Islet precursor cell (in vitro differentiated cells): Measurements from ENCODE around the gene ANO6.
"Not testable (repeated sequence)": the region's sequence is repeated elsewhere in the genome, so short reads cannot be mapped to it uniquely, and the experiment has no call there.

Source experiments
- DNase-seq: peaks from one replicate; pipeline ENCODE4 v3.0.0-alpha.2; 2018

ANO6 gene

DNA sequence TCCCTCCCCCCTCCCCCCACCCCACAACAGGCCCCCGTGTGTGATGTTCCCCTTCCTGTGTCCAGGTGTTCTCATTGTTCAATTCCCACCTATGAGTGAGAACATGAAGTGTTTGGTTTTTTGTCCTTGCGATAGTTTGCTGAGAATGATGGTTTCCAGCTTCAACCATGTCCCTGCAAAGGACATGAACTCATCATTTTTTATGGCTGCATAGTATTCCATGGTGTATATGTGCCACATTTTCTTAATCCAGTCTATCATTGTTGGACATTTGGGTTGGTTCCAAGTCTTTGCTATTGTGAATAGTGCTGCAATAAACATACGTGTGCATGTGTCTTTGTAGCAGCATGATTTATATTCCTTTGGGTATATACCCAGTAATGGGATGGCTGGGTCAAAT lies 101.4 kb downstream of the ANO6 start:
- DNase-seq = not testable (repeated sequence)

DNA sequence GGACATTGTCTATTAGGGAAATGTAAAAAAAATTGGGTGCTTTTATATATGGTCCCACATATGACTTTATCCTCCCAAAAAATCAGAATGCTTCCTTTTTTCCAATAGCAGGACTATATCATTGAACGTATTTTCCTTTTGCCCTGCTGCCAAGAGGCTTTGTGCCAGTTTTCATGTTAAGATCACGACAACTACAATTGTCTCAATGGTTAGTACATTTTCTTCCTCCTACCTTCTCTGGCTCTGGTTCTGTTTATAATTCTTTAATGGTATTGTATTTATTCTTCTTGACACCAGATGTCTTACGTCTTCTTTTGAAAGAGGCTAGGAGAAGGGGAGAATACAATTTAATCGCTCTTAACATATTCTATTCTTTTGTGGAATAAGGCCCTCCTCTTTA lies 106.9 kb downstream of the ANO6 start:
- DNase-seq = no peak

DNA sequence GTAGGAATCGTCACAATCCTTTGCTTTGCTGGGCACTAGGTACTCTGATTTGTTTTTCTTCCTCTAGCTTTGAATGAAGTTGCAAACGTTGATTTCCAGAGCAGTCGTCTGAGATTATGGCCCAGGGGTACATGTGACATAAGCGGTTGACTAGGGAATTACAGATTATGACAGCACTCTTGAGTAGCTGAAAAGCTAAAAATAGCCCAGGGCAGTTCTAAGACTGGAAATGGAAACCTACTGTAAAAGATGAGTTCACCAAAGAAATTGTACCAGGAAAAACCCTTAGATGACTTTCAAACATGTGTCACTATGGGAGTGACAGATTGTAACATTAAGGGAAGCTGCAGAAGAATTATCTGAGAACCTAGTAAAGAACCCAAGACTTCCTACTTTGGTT lies 108.5 kb downstream of the ANO6 start:
- DNase-seq = no peak

DNA sequence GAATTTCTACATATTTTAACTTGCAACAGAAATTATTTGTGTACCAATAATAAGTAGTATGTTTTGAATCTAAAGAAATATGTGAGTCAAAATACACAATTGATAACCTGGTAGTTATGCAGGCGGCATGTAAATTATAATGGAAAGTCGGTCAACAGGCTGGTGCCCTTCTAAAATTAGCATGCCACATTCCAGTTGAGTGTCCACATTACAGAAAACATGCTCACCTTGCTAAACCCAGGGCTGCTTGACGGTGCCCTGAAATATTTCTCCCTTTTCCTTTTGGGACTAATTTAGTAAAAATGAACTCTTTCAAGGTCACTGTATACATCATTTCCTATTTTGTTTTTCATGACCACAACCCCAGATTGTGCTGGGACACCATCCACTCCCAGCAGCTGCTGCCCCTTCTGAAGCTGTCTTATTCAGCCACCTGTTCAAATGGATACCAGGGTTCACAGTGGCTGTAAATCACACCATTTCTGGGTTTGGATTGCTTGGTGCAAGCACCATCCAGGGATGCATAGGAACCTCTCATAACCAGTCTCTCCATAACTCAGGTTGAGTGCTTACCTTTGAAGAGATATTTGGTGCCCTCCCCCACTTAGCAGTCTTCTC lies 110.6 kb downstream of the ANO6 start:
- no peak for DNase-seq

DNA sequence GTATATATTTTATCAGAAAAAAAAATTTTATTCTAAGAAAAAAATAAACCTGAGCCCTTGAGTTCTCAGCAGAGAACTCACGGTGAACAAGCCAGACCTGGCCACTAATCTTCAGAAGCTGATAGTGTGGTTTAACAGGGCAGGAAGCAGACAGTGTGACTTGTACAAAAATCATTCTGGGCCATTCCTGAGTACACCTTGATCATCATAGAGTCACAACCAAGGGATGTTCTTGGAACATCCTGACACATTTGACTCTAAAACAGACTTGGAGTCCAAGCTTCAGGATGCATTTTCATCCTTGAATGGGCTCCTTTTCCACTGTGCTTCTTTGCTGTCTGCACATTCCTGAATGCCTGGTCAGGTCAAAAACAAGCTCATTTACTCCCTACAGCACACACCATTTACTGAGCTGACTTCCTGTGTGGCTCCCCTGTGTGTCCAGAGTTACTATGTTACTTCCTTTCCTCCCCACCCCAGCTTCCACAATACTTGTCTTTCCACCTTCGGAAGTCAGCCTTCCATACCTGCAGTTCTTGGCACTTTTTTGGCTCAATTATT lies 112.0 kb downstream of the ANO6 start:
- DNase-seq = peak; percentile 87

DNA sequence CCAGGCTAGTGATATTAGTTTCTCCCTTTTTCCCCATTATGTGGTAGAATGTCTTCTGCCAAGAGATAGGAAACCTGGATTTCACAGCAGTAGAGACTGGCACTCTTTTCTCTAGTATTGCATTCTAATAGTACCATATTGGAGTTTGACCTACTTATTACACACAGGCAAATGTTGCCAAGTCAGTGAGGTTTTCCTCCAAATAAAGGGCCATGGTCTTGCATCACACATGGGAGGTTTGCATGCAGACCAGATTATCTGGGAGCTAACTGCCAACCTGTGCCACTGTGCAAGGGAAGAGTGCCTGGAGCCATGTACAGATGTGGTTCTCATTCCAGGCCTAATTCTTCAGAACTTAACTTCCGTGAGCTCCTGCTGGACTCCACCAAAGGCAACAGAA lies 113.3 kb downstream of the ANO6 start:
- no peak for DNase-seq

DNA sequence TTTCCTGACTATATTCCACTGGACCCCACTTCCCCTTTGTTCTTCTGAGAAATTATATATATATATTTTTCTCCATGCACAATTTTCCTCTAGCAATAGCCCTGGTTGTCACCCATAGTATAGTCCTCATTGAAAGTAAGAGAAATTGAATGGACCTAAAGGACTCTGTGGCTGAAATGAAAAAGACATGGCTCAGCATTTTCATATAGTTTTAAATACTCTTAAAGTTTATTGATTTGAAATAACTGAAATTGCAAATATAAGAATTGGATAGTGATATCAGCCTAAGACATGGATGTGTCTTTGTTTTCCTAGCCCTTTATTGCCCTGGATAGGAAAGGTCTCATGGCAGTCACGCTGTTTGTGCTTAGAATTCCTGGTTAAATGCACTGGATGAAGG lies 113.8 kb downstream of the ANO6 start:
- no peak for DNase-seq

DNA sequence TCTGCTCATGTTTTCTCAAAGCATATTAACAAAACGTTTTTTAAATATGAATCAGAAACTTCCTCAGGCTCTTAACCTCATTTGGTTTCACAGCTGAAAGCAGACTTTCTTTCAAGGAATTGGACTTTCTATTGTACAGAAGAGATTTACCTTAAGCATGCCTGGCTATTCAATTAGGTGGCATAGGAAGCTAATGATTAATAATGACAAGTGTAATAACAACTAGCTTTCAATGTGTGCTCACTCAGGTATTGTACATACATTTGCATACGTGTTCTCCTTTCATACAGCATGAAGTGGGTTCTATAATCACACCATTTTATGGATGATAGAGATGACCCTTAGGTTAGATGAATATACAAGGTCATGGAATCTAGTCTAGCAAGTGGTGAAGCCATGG lies 115.7 kb downstream of the ANO6 start:
- DNase-seq = no peak

DNA sequence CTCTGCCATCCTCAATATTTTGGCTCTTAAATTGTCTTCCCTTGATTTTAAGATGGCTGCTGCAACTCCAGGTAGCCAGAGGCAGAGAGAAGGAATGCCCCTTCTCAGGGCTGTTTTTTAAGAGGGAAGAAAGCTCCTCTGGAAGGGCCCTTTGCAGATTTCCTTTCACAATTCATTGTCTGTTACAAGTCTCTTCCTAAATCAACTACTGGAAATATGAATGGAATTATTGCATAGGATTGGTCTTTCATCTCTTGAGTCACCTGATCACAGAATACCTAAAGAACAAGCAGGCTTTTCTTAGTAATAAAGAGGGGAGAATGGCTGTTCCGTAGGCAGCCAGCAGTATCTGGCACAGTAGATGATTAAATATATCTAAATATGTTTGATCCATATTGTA lies 118.5 kb downstream of the ANO6 start:
- DNase-seq = no peak

DNA sequence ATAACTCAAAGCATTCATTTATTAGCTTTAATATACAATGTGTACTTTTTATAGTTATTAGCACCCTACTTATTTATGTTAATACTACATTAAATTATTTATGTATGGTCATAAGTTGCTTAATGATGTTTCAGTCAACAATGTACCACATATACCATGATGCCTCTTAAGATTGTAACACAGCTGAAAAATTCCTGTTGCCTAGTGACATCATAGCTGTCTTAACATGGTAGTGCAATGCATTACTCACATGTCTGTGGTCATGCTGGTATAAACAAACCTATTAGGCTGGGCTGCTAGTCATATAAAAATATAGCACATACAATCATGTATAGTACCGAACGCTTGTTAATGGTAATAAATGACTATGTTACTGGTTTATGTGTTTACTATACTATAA lies 120.4 kb downstream of the ANO6 start:
- DNase-seq = no peak

DNA sequence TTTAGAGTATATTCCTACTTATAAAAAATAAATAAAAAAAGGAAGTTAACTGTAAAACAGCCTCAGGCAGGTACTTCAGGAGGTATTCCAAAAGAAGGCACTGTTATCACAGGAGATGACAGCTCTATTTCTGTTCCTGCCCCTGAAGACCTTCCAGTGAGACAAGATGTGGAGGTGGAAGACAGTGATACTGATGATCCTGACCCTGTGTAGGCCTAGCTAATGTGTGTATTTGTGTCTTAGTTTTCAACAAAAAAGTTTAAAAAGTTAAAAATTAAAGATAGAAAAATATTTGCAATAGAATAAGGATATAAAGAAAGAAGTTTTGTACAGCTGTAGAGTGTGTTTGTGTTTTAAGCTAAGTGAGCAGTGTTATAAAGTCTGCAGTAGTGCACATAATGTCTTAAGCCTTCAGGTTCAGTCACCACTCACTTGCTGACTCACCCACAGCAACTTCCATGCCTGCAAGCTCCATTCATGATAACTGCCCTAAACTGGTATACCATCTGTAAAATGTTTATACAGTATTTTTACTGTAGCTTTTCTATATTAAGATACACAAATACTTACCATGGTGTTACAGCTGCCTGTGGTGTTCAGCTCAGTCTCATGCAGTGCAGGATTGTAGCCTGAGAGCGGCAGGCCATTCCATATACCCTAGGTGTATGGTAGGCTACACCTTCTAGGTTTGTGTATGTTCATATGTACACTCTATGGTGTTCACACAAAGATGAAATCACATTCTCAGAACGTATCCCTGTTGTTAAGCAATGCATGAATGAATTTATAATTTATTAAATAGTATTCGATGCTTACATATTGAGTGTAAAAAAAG lies 121.1 kb downstream of the ANO6 start:
- DNase-seq = peak; percentile 59

DNA sequence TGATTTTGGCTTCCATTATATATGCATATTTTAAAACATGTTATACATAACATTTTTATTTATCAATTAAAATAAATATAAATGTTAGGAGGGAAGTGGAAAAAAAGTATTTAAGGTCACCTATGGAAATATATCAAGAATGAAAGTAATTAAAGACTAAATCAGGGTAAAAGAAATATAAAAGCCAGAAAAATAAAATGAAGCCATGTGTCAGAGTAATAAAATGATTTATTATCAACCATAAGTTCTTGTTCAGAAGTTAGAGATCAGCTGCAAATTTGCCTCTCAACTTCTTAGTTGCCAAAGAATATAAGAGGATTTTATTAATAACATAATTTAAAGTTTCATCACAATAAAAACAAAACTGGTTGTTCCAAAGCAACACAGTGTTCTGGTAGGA lies 121.9 kb downstream of the ANO6 start:
- no peak for DNase-seq

DNA sequence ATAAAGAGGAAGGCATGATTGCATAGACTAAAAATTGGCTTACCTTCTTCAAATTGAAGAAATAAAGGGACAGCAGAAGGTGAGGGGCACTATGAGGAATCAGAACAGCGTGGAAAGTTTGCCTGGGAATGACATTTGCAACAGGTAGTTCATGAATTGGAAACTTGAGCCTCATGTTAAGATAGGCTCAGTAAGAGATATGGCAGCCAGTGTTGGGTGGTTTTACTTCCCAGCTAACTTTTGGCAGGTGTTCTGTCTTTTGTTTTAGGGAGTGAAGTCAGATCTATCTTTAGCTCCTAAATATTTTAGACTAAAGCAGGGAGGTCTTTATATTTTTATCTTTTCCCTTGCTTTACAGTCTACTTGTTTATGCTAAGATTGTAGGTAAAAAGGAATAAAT lies 122.4 kb downstream of the ANO6 start:
- no peak for DNase-seq

DNA sequence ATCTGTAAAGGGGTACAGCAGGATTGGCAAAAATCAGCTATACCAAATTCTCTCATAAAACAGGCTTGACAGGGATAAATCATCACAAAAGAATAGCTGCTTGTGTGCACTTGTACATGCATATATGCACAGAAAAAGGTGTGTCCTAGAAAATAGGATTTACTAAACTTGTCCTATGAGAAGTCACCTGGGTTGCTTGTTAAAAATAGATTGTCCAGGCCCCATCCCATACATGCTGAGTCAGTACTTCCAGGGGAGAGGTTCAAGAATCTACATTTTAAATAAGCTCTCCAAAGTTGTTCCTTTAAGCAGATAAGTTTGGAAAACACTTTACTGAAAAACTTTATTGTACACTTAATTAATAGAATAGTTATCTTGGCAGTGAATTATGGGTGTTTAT lies 123.1 kb downstream of the ANO6 start:
- no peak for DNase-seq

DNA sequence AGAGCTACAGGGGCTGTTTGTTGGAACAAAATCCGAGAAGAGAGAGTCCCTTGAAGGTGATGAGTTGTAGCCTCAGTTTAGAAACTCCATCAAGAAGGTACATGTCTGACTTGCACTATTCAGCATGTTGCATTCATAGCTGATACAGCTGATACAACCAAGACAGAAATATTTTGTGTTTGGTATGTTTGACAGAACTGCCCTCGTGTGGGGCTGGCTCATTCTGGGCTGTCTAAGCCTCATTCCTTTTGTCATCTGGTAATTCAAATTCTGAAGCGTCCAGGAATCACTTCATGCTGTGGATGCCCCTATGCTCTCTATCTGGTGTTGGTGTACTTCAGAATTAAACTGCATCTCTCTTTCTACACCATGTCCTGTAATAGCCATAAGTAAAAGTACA lies 126.3 kb downstream of the ANO6 start:
- no peak for DNase-seq

DNA sequence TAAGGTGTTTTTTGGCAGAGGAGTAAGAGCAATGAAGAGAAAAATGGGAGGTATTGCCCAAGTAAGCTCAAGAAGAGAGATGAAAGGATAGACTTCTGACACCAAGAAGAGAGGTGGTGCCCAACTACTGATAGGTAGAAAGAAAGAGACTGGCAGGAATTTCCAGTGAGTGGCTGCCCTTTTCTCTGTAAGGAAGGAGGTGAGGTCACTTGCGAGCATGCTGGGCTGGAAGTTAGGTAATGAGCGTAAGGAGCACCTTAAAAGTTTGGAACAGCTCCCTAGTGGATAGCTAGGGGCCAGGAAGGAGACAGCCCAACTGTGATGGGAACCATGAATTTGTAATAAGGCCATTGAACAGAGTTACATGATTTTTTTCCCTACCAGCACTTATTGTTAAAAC lies 127.0 kb downstream of the ANO6 start:
- peak; percentile 66 for DNase-seq

DNA sequence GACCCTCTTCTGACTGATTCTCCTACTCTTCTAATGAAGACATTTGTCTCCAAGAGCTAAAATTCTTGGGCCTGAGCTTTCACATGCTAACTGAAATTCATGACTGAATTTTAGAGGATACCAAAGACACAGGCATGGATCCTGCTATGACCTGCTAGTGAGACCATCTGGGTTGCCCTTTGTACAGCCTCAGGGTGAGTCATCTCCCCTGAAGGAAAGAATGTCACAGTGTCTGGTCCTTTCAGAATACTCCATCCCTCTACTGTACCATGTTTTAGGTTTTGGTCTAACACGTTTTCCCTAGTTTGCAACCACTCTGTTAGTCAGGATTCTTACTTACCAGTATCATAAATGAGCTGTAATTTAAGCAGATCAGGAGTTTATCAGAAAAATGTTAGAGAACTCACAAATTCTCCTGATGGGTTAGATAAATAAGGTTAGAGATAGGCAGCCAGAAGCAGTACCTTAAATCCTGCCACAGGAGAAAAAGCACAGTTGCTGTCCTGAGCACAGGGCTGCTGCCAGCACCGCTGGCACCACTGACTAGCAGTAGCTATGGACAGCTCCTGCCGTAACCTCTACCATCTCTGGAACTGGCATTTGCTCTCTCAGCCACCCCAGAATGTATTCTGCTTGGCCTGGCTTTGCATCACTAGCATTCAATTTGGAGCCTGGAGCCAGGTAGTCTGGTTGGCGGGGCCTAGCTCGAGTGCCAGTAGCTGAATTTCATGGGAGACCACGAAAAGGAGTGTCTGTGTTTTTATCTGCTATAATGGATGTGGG lies 127.6 kb downstream of the ANO6 start:
- peak; percentile 91 for DNase-seq

DNA sequence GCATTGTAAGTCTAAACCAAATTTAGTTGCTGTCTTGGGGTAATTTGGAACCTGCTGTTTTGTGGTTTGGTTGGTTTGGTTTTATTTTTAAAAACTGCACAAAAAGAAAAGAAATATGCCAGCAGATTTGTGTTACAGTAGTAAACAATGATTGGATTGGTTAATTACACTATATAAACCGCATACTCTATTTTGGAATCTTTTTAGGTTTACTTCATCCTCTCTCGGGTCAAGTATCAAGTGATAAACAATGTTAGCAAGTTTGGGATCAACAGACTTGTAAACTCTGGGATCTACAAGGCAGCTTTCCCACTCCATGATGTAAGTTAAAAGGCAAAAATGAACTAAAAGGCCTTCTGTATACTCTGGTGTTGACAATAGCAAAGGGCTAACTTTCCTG lies 132.4 kb downstream of the ANO6 start:
- DNase-seq = no peak

DNA sequence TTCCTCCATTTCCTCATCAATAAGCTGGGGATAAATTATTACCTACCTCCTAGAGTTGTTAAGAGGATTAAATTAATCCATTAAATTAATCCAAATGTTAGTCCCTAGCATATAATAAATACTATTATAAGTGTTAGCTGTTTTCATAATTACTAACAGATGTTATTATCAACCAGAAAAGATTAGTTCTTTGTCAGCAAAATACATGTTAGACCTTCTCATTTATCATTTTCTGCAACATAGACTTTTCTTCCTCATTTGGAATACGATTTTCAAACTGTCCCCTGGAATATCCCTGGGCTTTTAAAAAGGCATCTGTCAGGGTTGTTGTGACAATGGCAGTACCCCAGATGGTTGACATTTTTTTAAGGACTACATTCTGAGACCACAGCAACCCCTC lies 133.1 kb downstream of the ANO6 start:
- no peak for DNase-seq

DNA sequence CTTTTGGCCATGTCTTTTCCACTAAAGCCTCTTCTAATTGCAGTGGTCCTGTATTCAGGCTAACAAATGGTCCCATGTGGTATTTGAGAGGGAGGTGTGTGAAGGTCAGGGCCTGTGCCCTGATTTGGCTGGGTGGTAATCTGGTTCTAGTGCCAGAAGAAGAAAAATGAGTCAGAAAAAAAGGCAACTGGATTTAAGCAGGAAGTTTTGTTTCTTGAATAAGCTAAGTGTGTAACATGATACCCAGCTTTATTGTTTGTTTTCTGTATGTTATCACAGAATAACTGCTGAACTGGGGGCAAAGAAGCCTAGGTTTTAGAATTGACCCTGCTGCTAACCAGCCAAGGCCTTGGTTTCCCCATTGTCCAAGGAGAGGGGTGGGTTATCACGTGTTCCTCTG lies 134.0 kb downstream of the ANO6 start:
- no peak for DNase-seq

DNA sequence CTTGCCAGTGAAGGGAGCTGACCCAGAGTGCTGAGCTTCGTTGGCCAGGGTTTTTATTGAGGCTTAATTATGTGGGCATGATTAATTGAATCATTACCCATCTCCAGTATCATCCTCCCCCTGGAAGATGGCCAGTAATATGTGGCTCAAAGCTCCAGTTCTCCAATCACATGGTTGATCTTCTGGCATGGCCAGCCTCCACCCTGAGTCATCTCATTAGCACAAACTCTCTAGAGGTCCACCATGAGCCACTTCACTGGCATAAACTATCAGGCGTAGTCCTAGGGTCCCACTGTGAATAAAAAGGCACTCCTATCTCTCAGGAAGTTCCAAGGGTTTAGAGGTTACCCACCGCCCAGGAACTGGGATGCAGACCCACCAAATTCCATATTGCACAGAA lies 135.0 kb downstream of the ANO6 start:
- DNase-seq = no peak

DNA sequence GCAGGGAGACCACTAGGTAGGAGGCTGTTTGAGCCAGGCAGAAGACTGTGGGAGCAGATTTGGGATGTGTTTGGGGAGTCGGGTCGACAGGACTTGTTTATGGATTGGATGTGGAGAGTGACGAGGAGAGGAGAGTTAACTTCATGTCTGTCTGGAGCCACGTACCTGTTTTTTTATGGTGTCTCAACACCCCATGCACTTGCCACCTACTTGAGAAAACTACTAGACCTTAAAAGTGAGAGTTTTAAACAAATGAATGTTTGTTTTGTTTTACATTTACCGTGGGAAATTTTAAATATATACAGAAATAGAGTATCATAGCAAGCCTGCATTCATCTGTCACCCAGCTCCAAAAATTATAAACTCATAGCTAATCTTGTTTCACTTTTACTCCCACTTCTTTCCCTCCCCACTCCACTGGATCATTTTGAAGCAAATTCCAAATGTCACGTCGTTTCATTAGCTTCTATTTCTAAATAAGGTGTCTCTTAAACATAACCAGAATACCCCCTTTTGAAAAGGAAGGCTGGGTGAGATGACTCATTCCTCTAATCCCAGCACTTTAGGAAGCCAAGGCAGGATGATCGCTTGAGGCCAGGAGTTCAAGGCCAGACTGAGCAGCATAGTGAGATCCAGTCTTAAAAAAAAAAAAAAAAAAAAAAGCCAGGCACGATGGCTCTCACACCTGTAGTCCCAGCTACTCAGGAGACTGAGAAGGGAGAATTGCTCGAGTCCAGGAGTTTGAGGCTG lies 136.2 kb downstream of the ANO6 start:
- DNase-seq = no peak

DNA sequence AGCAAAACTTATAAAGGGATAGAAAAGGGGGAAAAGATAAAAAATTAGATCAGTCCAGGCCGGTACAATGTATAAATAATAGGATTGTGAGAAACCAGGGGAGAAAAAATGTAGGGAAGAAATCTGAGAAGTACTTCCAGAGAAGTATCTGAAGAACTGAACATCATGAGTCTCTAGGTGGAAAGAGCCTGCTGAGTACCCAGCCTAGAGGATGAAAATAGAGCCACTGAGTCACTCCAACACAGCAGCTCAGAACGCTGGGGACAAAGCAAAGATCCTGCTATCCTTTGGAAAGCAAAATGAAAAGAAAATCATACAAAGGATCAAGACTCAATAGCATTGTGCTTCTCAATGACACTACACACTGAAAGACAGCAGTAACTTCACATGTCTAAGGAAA lies 138.0 kb downstream of the ANO6 start:
- no peak for DNase-seq
